Osteoblast (primary cell): Measurements from ENCODE around the gene TXLNB. TPM values are rescaled to one million over a fixed set of nuclear protein-coding genes. Genes with fewer than 3 reads are reported as not detected.

Experiments
- DNase-seq: peaks from one replicate; pipeline ENCODE4 v3.0.0; 2011; ENCODE audit warnings: low spot score, mixed read lengths; ENCODE audit not compliant: insufficient read length; ENCODE audit errors: missing footprints
- H2AFZ ChIP-seq: 2 replicates; pipeline ENCODE4 v1.6.0; 2011; ENCODE audit warnings: mild to moderate bottlenecking, low read length
- H3K27ac ChIP-seq: 2 replicates; pipeline ENCODE4 v1.5.1; 2011; ENCODE audit warnings: mild to moderate bottlenecking, low read depth, low read length, moderate library complexity
- H3K27me3 ChIP-seq: 2 replicates; pipeline ENCODE4 v1.6.0; 2012; ENCODE audit warnings: mild to moderate bottlenecking, control low read depth, inconsistent platforms, low read length, moderate library complexity; ENCODE audit not compliant: insufficient read depth
- H3K36me3 ChIP-seq: 2 replicates; pipeline ENCODE4 v1.5.1; 2011; ENCODE audit warnings: mild to moderate bottlenecking, low read length, control low read depth, moderate library complexity; ENCODE audit not compliant: insufficient read depth
- H3K4me1 ChIP-seq: 2 replicates; pipeline ENCODE4 v1.5.1; 2011; ENCODE audit warnings: mild to moderate bottlenecking, low read length, control low read depth, moderate library complexity; ENCODE audit not compliant: insufficient read depth
- H3K4me2 ChIP-seq: 2 replicates; pipeline ENCODE4 v1.6.0; 2011; ENCODE audit warnings: mild to moderate bottlenecking, low read length; ENCODE audit not compliant: insufficient read depth
- H3K4me3 ChIP-seq: fragments of 200-600 bp; sonication (generic); 3 replicates; pipeline ENCODE4 v1.5.1; 2012; ENCODE audit warnings: mild to moderate bottlenecking, low read length, inconsistent platforms; ENCODE audit not compliant: insufficient read depth
- H3K79me2 ChIP-seq: 2 replicates; pipeline ENCODE4 v1.6.0; 2012; ENCODE audit warnings: mild to moderate bottlenecking, low read length, control low read depth, inconsistent platforms; ENCODE audit not compliant: insufficient read depth
- H3K9me3 ChIP-seq: 2 replicates; pipeline ENCODE4 v1.5.1; 2011; ENCODE audit warnings: low read depth, low read length, control low read depth
- H4K20me1 ChIP-seq: 2 replicates; pipeline ENCODE4 v1.6.0; 2012; ENCODE audit warnings: mild to moderate bottlenecking, low read length, control low read depth; ENCODE audit not compliant: insufficient read depth
- CTCF ChIP-seq: IDR thresholded peaks from 2 replicates; pipeline ENCODE4 v1.5.1; 2011; ENCODE audit warnings: mild to moderate bottlenecking, low read depth, low read length, moderate library complexity; ENCODE audit errors: extremely low read depth
- total RNA-seq: library from RNA; depleted of rRNA; stranded (reverse); fragments of >200 nt; gene quantifications from 2 replicates; pipeline ENCODE4 v1.2.3, GENCODE V29; 2012

The TXLNB gene
- total RNA-seq, 1 donor = 1.8 TPM

GRCh38 chr6:139201378-139201777, 90.4 kb downstream of the TXLNB start:
- Histone ChIP-seq H3K4me1 (no peaks in the 10 kb centered on the region), H3K9me3 (no peaks in the 10 kb centered on the region), H3K36me3 (no peaks in the 10 kb centered on the region), H3K4me3 (no peak overlapping the region), H3K27me3 (no peaks in the 10 kb centered on the region), H3K4me2 (no peak overlapping the region), H4K20me1 (no peaks in the 10 kb centered on the region), H3K27ac (no peak overlapping the region), H3K79me2 (no peaks in the 10 kb centered on the region), H2AFZ (no peak overlapping the region)
- TF ChIP-seq CTCF = no peak
- DNase-seq = no peak

- no peaks in the 10 kb centered on the region for H3K27me3 ChIP-seq
- no peak overlapping the region for H3K27ac ChIP-seq
- H4K20me1 ChIP-seq = no peaks in the 10 kb centered on the region
- no peaks in the 10 kb centered on the region for H3K9me3 ChIP-seq
- no peak for DNase-seq
- no peak overlapping the region for H3K4me2 ChIP-seq
- TF ChIP-seq CTCF = no peak
- no peaks in the 10 kb centered on the region for H3K79me2 ChIP-seq
- peak overlapping the region; percentile 21 for H2AFZ ChIP-seq
- no peaks in the 10 kb centered on the region for H3K4me1 ChIP-seq
- H3K36me3 ChIP-seq = no peaks in the 10 kb centered on the region
- no peak overlapping the region for H3K4me3 ChIP-seq
Observed at GRCh38 chr6:139198529-139199288, 93.1 kb downstream of the TXLNB start.

GRCh38 chr6:139194740-139195139, 97.1 kb downstream of the TXLNB start:
- DNase-seq = no peak
- no peak overlapping the region for H3K4me3 ChIP-seq
- no peak for TF ChIP-seq CTCF

More at GRCh38 chr6:139194740-139195139, 97.1 kb downstream of the TXLNB start:
- H3K36me3 ChIP-seq = no peaks in the 10 kb centered on the region
- H4K20me1 ChIP-seq = no peaks in the 10 kb centered on the region
- no peak overlapping the region for H3K4me2 ChIP-seq
- no peaks in the 10 kb centered on the region for H3K9me3 ChIP-seq
- H2AFZ ChIP-seq = no peak overlapping the region
- H3K79me2 ChIP-seq = no peaks in the 10 kb centered on the region
- no peaks in the 10 kb centered on the region for H3K4me1 ChIP-seq
- H3K27me3 ChIP-seq = no peaks in the 10 kb centered on the region
- no peak overlapping the region for H3K27ac ChIP-seq

Other genes starting within 250 kb of the TXLNB start
- gene HECA, start 156.9 kb downstream of the TXLNB start, total RNA-seq = 50.1 and 53.9 TPM in 2 replicates
- 180 and 223 TPM in 2 replicates for gene CITED2, start 82.7 kb upstream of the TXLNB start, total RNA-seq